ENCODE results near the gene HOXA1. TPM values are rescaled to one million over a fixed set of nuclear protein-coding genes. Genes with fewer than 3 reads are reported as not detected.
A peak's percentile ranks its signal among the peaks of the same experiment; 100 is the strongest.

HOXA1 gene
- total and polyA plus RNA-seq, 2 of the 8 experiments (the other 6 are each of a cell fraction or from before 2014, with no cell fraction given), result not detected

GRCh38 chr7:27116031-27116961 is 20.5 kb upstream of the HOXA1 start (continued):
- TF ChIP-seq CBX5 (IDR thresholded peaks at IDR 0.05; ENCODE audit: low read depth, low read length) (no peak), EZH2 (IDR thresholded peaks at IDR 0.05; ENCODE audit: low read depth, low read length, severe bottlenecking) (peak; percentile 6), RNF2 (IDR thresholded peaks at IDR 0.05; ENCODE audit: borderline replicate concordance, low read depth, low read length, missing control alignments, poor library complexity, severe bottlenecking) (peak; percentile 75), CREB1 (IDR thresholded peaks at IDR 0.05) (no peak), ATF3 (IDR thresholded peaks at IDR 0.05; ENCODE audit: insufficient read depth, low read depth, low read length) (no peak), CHD7 (IDR thresholded peaks at IDR 0.05; ENCODE audit: insufficient replicate concordance, low read length) (no peak), BCL11A (IDR thresholded peaks at IDR 0.05; ENCODE audit: low read depth in 2 of 2, low read length in 2 of 2) (no peak)
